GM19463 (cell line): ENCODE results near the gene FHDC1.
"Not testable (repeated sequence)": the region's sequence is repeated elsewhere in the genome, so short reads cannot be mapped to it uniquely, and the experiment has no call there.

ENCODE experiments used
- ATAC-seq: cut with Tn5 transposase; IDR thresholded peaks from one replicate; pipeline ENCODE4 v1.9.1; 2021; ENCODE audit warnings: mild to moderate bottlenecking, moderate library complexity; ENCODE audit not compliant: unreplicated experiment

FHDC1 gene, protein sequence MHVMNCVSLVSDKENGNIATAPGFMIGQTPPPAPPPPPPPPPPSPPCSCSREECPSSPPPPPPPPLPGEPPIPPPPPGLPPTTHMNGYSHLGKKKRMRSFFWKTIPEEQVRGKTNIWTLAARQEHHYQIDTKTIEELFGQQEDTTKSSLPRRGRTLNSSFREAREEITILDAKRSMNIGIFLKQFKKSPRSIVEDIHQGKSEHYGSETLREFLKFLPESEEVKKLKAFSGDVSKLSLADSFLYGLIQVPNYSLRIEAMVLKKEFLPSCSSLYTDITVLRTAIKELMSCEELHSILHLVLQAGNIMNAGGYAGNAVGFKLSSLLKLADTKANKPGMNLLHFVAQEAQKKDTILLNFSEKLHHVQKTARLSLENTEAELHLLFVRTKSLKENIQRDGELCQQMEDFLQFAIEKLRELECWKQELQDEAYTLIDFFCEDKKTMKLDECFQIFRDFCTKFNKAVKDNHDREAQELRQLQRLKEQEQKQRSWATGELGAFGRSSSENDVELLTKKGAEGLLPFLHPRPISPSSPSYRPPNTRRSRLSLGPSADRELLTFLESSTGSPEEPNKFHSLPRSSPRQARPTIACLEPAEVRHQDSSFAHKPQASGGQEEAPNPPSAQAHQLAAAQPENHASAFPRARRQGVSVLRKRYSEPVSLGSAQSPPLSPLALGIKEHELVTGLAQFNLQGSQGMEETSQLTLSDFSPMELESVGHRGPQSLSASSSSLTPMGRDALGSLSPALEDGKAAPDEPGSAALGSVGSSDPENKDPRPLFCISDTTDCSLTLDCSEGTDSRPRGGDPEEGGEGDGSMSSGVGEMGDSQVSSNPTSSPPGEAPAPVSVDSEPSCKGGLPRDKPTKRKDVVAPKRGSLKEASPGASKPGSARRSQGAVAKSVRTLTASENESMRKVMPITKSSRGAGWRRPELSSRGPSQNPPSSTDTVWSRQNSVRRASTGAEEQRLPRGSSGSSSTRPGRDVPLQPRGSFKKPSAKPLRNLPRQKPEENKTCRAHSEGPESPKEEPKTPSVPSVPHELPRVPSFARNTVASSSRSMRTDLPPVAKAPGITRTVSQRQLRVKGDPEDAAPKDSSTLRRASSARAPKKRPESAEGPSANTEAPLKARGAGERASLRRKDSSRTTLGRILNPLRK

DNA sequence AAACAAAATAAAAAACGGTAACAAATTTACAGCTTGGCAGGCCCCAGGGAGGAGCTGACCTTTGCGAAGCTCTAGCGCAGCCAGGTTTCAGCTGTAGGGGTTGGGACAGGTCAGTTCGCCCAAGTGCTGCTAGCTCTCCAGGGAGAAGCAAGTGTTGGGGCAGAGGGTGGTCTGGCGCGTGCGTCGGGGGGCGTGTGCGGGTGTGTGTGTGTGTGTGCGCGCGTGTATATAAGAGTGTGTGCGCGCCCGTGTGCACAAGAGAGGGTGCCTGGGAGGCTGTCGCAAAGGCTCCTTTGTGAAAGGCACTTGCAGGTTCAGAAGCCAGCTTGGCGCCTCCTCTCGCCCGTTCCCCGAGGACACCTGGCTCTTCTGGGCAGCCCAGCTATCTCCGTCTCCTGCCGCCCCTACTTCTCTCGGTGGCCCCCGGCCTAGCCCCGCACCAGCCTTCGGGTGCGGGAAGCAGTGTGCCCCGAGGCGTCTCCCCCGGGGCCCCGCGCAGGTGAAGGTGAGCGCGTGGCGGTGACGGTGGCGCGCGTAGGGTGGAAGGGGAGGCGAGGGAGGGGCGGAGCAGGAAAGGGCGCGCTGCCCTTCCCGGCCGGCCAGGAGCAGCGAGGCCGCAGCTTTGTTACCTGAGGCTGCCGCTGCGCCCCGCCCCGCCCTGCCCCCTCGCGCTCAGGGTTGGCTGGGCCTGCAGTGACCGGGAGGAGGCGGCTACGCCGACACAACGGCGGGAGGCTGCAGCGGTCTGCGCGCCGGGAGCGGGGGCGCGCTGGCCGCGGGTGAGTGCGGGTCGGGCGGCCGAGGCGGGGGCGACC lies at the start of gene FHDC1:
FHDC1 (plus strand) TSS at position 693 of the 815 bp plus-strand sequence. CDS start 6,735 bp downstream, outside the sequence.
- no peak for ATAC-seq

DNA sequence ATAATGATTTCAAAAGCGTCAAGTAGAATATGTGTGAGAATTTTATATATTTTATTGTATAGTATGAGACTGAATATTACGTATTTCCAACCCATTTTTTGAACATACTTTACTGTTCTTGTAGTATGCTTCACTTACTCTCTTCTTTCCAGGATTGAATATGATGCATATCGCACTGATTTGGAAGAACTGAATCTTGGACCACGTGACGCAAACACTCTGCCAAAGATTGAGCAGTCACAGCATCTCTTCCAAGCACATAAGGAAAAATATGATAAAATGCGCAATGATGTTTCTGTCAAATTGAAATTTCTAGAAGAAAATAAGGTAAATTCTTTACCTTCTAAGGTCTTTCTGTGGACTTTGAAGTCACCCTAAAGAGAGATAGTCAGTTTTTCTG lies 48.1 kb upstream of the FHDC1 start:
- no peak for ATAC-seq

DNA sequence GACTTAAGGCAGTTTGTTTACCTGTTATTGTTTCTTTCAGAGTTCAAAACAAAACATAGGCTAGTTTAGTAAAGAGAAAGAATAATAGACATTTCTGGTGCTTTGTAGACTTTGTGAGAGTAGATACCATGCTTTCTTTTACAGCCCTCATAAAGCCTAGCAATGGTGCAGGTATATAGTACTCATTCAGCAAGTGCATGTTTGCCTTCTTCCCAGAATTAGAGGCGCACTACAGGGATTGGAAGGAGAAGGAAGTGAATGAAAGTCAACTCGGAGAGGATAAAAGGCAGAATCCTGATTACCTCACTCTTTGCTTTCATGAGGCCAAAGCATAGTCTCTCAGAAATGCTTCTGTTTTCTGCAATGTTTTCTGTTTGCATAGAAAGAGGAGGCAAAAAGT lies 43.1 kb upstream of the FHDC1 start:
- ATAC-seq: no peak

DNA sequence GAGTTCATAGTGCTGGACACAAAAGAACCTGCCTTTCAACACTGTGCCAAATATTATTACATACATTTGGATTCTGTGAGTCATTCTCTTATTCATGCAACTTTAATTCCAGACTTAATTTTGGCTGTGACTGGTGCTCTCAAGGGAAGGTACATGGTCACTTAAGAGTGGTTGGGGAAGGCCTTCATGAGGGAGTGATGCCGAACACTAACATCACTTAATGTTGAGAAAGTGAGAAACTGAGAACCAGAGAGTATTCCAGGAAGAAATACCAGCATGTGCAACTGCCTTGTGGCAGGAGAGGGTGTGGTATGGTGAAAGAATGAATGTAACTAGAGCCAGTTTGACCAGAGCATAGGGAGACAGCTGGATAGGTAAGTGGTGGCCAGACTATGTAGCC lies 41.5 kb upstream of the FHDC1 start:
- ATAC-seq: no peak

DNA sequence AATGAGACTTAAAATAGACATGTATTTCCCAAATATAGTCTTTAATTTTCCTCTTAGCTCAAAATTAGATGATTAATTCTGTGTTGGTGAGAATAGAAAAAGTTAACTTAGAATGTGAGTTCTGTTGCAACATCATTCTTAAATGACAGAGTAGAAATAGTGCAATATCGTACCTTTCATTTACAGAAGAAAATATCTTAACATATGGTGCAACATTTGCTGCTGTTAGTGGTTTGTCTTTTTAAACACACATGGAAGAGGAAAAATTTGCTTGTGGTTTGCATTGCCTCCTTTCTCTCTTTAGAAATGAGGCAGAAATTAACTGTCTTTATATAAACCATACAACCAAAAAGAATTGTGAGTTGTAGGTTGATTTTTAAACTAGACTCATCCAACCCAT lies 39.3 kb upstream of the FHDC1 start:
- ATAC-seq: no peak

DNA sequence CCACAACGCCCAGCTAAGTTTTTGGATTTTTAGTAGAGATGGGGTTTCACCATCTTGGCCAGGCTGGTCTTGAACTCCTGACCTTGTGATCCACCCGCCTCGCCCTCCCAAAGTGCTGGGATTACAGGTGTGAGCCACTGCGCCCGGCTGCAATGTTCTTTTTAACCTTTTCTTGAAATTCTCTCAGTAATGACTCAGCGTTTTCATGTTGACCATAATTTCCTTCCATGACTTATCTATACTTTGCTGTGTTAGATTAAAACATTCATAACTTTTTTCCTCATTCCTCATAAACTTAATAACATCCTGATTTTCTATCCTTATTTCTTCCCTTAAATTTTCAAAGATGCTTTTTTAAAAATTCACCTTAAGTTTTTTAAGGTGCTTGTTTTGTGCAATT lies 38.0 kb upstream of the FHDC1 start:
- ATAC-seq: not testable (repeated sequence)

DNA sequence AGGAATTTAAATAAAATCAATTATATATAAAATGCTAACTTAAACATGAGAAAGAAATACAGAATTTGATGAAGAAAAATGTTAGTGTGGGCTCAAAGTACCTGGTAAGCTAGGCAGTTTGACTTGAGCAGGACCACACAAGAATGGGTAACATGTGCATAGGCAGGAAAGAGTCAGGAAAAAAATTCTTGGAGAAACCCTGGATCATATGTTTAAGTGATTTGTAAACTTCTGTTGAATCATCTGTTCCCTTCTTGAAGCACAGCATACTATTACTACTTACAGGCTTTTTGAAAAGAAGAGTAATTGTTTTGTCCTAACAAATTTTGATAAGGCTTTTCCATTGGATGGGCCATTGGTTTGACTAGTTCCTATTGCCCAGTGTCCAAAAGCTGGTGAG lies 37.5 kb upstream of the FHDC1 start:
- ATAC-seq: no peak

DNA sequence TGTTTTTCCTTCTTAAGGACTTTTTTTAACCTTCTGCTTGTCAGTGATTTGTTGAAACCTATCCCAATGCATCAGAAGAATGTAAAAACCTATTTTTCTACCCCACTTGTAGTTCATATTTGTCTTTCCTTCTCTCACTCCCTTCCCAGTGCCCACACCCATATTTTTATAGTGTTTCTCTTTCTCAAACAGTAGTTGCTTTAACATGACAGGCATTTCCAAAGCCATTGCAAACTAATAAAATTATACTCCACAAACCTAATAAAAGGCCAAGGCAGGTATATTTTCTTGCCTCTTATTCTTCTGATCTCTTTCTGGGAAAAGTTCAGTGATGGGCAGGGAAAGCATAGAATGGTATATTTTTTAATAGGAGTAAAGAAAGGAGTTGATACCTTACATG lies 35.7 kb upstream of the FHDC1 start:
- no peak for ATAC-seq

DNA sequence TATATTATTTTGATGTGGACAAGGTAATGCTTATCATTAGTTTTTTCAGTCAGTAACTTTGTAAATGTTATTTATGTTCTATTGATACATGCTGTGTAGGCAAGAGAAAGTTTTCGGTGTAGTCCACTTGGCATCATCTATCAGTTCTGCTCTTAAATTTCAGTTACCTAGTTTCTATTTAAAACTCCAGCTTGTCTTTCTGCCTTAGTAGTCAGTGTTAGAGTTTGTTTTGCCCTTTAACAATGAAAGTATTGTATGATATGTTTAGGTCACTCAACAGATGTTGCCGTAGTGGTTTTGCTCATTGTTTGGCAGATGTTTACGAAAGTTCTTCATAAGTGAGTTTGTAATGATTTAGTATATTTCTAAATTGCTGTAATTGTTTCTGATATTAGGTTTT lies 34.9 kb upstream of the FHDC1 start:
- ATAC-seq: no peak

DNA sequence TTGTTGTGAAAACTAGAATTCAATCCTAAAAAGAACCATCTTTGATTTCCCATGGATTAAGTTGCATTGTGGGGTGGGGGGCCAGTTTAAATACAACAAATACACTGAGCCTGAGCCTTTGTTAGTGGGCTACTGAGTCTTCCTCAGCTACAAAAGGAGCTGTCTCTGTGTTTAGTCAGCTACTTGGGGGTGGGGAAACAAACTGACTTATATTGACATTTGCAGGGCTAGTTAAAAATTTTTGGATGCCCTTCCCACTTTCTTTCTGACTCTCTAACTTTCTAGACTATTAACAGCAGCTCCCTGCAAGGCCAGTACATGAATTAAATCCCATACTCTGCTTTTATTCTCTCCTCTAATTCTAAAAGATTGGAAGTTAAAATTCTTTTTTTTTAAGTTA lies 32.5 kb upstream of the FHDC1 start:
- no peak for ATAC-seq

DNA sequence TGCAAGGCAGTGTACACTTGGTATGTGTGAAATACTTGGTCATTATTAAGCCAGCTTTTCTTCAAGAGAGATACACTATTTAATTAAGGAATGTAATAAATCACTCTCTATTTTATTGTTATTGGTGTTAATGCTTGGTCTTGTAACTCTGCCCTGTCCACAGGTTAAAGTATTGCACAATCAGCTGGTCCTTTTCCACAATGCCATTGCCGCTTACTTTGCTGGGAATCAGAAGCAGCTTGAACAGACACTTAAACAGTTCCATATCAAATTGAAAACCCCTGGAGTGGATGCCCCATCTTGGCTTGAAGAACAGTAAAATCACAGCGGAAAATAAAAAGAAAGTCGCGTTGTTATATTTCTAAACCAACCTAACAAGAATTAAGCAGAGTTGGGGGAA lies 26.2 kb upstream of the FHDC1 start:
- no peak for ATAC-seq

DNA sequence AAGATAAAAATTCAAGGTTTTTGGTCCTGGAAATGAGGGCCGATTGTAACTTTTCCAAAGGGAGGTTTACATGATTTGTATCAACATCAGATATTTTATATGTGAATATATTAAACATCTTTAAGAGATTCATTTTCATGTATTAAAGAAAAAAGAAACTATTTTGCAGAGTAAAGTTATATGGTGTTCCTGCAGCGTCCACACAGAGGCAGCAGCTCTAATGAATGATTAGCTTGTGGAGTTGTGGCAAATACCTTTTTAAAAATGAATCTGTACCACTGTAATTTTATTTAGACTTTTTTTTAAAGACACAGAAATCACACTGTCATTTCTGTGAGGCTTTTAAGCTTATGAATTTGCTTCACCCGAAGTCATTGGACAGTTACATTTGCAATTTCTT lies 25.6 kb upstream of the FHDC1 start:
- ATAC-seq: no peak

DNA sequence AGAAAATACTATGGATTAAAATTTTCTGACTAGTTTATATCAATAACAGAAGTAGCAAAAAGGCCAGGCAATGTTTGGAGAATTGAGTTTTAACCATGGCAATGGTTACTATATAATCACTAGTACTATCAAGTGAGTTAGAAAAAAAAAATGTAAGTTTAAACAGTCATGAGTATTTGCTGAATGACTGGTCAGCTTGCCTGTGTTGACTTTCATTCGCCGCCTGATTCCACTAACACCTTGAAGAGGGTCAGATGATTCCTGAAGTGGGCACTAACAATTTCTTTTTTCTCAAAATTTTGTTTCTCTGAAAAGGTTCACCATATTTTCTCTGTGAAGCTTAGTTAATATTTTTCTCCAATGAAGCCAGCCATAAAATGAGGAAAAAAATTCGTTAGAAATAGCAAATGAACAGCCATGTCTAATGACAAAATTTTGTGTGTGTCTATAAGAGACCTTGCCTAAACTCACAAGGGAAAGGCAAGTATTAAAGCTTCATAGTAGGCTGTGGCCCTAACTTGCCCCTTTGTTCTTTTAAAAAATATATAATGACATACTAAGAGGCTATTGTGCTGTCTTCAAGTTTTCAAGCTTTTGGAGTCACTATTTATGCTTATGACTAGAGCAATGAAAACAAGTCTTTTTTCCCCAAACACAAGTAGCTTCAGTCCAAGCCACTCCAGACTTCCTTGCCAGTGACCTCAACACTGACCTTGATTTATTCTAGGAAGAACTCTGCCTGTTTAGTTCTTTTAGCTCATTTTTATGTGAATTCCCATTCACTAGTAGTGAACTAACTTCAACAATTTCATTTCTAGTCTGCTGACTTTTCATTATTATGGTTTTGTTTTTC lies 18.4 kb upstream of the FHDC1 start:
- ATAC-seq: no peak

DNA sequence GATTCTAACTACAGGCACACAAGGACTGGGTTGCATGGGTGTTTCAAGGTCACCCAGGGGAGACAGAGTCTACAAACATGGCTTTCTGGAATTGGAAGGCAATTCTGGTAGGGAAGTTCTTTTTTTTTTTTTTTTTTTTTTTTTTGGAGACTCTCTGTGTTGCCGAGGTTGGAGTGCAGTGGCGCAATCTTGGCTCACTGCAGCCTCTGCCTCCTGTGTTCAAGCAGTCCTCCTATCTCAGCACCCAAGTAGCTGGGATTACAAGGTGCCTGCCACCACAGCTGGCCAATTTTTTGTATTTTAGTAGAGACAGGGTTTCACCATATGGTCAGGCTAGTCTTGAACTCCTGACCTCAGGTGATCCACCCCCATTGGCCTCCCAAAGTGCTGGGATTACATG lies 16.3 kb upstream of the FHDC1 start:
- ATAC-seq: no peak

DNA sequence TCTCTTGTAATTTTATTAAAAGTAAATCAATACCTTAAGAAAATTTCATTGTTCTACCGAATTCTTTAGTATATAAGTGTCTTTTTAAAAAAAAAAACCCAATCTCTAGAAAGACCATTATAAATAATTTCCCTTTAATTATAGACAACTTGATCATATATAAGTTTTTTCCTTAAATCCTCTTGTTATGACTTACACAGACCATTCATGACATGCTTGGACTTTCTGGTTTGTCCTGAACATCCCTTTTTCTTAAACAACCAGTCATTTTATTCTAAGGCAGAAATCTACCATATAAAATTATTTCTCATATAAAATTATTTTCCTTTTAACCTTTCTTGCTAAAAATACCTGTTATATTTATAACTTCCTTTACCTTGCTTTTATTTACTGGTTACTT lies 15.4 kb upstream of the FHDC1 start:
- no peak for ATAC-seq

DNA sequence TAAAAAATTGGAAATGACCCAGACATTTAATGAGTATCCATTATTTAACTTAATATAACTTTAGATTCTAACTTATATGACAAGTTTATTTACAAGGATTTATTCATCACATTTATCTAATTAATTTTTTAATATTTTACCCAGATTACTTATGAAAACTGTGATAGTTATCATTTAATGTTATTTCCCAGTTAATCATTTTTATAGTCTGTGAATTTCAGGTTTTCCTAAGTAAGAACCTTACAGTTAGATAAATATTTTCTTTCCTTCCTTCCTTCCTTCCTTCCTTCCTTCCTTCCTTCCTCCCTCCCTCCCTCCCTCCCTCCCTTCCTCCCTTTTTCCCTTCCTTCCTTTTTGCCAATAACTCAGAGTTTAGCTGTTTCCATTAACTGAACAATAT lies 14.8 kb upstream of the FHDC1 start:
- ATAC-seq: no peak

DNA sequence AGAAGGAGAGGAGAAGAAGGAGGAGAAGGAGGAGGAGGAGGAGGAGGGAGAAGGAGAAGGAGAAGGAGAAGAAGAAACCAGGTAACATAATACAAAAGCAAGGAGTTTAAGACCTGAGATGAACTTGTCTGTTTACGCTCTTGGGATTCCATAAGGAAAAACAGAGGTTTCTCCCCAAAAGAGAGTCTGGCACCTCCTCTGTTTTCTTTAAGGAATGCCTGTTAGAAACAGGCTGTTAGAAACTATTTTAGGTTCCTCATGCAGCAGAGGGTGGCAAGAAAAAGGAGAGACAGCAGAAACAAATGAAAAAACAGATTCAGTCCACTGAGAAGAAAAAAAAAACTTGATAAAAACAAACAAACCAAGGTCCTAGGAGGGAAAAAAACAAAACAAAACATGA lies 10.3 kb upstream of the FHDC1 start:
- ATAC-seq: no peak

DNA sequence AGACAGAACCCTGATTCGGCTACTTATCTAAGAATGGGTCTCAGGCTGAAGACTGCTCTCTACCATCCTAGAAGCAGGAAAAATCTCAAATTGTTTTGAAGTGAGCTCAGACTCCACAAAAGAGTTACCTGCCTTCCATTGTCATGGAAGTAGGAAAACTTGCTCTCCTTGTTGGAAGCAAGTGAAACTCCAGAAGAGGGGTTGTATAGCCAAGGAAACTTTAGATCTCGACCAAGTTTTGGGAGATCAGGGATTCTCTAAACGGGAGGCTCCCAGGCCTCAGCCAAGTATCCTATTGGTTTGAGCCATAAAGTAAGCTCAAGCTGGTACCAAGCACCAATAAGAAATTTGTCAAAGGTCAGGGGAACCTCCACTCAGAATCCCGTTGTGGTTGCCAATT lies 9.2 kb upstream of the FHDC1 start:
- no peak for ATAC-seq

DNA sequence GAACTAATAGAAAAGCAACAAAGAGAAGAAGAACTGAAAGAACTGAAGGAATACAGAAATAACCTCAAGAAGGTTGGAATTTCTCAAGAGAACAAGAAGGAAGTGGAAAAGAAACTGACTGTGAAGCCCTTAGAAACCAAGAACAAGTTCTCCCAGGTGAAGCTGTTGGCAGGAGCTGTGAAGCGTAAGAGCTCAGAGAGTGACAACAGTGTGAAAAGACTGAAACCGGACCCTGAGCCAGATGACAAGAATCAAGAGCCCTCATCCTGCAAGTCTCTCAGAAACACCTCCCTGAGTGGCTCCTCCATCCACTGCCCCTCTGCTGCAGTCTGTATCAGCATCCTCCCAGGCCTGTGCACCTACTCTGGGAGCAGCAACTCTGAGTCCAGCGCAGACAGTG lies 8.4 kb upstream of the FHDC1 start:
- ATAC-seq: no peak

DNA sequence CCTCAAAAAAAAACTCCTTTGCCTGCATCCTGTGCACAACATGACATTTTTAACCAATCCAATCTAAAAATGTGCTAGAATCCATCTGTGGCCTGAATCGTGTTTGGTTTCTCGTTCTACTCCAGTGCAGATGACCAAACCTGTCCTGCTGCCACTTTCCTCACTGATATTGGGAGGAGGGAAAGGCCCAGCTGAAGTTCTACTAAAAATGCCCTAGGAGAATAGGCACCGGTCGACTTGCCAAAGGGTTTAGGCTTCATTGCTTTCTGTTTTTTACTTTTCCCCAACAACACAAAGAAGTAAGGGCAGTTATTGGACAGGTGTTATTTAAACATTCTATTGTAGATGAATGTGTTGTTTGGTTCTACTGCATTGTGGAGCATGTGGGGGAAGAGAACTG lies 7.8 kb upstream of the FHDC1 start:
- ATAC-seq: no peak
